ENCODE data around the gene OR4A5. TPM values are rescaled to one million over a fixed set of nuclear protein-coding genes. Genes with fewer than 3 reads are reported as not detected.
"Not testable (repeated sequence)": the region's sequence is repeated elsewhere in the genome, so short reads cannot be mapped to it uniquely, and the experiment has no call there.

OR4A5 gene
- total RNA-seq = not detected

DNA sequence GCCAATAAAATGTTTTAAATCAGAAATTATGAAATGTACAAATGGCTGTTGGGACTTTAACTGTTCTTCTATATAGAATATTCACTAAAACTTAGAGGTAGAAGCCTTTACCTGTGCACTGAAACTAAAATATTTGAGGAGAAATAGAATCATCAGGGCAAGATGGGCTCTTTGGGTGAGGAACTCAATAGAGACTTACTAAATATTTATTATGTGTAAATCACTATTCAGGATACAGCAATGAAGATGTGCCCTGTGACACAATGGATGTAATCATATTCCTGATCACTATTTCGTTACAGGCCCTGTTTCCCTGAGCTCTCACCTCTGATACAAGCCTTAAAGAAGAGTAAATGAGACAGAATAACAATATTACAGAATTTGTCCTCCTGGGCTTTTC is at the start of gene OR4A5:
Gene OR4A5, plus strand, starts transcription at position 301 of the 400 bp plus-strand sequence. Its CDS starts 53 bp downstream, at position 354.
- Mint-ChIP-seq H3K9me3 (peaks cover 26 to 40% of the 10 kb centered on the region in 2 donors), H3K36me3 (peaks cover 11 to 22% of the 10 kb centered on the region in 2 donors)
- not testable (repeated sequence) for DNase-seq (ENCODE audit: low spot score in 2 of 2); ATAC-seq; H3K27ac Mint-ChIP-seq

GRCh38 chr11:54720094-54720493 is 13.5 kb downstream of the OR4A5 start:
- not testable (repeated sequence) for H3K27ac Mint-ChIP-seq; H3K36me3 Mint-ChIP-seq; DNase-seq (ENCODE audit: low spot score in 2 of 2); ATAC-seq
- H3K9me3 Mint-ChIP-seq = peaks cover 16 to 20% of the 10 kb centered on the region in 2 donors

Other genes with a start within 250 kb of the OR4A5 start
- gene OR4C46, start 102.8 kb upstream of the OR4A5 start, total RNA-seq = not detected